ENCODE results near the gene LOXL4. TPM values are rescaled to one million over a fixed set of nuclear protein-coding genes. Genes with fewer than 3 reads are reported as not detected.

The LOXL4 gene
- total and polyA plus RNA-seq, 12 donors = 0.61 to 14.4 (median 3.4) TPM

DNA sequence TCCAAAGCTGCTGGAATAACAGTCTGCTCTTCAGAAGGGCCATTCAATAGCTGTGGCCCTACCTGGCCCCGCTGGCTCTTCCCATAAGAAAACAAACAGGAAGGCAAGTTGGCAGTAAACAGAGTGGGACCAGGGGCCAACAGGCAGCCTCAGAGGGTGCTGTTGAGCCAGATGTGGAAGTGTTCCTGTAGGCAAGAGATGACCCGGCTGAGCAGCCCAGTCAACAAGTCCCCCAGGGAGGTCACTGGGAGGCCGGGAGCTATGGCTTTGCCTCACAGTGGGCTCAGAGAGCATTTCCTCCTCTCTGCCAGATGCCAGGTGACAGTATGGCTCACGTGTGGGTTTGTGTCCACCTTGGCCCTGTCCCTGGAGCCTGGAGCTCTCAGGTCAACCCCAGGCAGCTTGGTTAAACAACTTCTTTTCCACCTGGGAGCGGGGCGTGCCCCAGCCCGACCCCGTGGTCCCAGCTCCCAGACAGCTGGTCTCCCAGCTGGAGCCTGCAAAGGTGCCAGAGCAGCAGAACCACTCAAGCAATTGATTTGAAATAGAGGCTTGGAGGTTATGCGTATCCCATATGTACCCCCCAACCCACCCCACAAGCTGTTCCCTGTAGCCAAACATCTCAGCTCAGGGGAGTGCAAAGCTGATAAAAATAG is 33.8 kb upstream of the LOXL4 start:
- Histone ChIP-seq H3K4me3 (no peak overlapping the region), H3K27me3 (no peaks in the 10 kb centered on the region), H3K27ac (peak overlapping the region in 1 of 5 donors; percentile 22), H3K36me3 (replicated peaks in 1 of 2) (no peaks in the 10 kb centered on the region), H3K4me1 (replicated peaks in 1 of 2) (no peaks in the 10 kb centered on the region), H3K9me3 (replicated peaks in 1 of 3) (no peaks in the 10 kb centered on the region)
- DNase-seq = no peak
- intact Hi-C loops (cut with DNase I) = loop anchor here in 1 of 2 donors (10.0 kb wide), 1 partner anchor 257 kb away; no protein-coding TSS in a partner anchor
- TF ChIP-seq, protein P1, sequence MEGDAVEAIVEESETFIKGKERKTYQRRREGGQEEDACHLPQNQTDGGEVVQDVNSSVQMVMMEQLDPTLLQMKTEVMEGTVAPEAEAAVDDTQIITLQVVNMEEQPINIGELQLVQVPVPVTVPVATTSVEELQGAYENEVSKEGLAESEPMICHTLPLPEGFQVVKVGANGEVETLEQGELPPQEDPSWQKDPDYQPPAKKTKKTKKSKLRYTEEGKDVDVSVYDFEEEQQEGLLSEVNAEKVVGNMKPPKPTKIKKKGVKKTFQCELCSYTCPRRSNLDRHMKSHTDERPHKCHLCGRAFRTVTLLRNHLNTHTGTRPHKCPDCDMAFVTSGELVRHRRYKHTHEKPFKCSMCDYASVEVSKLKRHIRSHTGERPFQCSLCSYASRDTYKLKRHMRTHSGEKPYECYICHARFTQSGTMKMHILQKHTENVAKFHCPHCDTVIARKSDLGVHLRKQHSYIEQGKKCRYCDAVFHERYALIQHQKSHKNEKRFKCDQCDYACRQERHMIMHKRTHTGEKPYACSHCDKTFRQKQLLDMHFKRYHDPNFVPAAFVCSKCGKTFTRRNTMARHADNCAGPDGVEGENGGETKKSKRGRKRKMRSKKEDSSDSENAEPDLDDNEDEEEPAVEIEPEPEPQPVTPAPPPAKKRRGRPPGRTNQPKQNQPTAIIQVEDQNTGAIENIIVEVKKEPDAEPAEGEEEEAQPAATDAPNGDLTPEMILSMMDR (IDR thresholded peaks at IDR 0.05) = no peak
- TF ChIP-seq POLR2A (IDR thresholded peaks at IDR 0.05) = no peak
- WGBS, 4 donors = 61 to 76% (median 69%) methylated on average over 3 to 9 of the region's 9 CpGs

DNA sequence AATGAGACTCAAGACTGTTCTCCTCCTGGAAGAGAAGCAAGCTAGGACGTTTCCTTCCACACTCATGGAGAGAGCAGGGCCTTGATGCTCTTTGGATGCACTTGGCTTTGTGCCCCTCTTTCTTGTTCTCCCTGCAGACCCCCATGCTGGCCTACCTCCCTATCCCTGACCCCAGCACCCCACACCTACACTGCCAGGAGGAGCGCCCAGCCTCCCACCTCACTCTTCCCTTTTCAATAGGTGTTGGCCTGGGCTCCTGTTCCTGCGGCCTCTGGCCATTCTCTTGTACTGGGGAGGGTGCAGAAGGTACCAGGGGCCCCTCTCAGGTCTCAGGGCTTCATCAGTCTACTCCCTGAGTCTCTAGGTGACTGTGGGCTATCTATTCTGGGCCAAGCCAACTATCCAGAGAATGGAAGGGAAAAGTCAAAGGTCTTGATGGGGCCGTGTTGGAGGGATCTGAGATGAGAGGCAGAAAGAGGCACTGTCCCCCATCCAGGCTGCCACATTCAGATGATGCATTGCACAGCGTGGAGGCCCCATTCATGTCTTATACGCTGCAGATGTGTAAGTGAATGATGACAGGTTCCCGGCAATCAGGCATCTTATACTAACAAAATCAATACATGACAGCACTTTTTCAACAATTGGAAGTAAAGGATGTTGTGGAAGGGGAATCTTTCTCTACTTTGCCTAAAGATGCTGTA is 32.7 kb upstream of the LOXL4 start:
- 80 to 90% (median 86%) methylated on average over 7 of the region's 7 CpGs for WGBS, 4 donors
- H3K9me3 ChIP-seq (replicated peaks in 1 of 3) = no peaks in the 10 kb centered on the region
- no peaks in the 10 kb centered on the region for H3K27me3 ChIP-seq
- TF ChIP-seq, protein P1 (IDR thresholded peaks at IDR 0.05) = no peak
- TF ChIP-seq POLR2A (IDR thresholded peaks at IDR 0.05) = no peak
- no peak overlapping the region for H3K4me3 ChIP-seq
- DNase-seq = no peak
- no peaks in the 10 kb centered on the region for H3K36me3 ChIP-seq (replicated peaks in 1 of 2)
- H3K27ac ChIP-seq = no peak overlapping the region
- no peaks in the 10 kb centered on the region for H3K4me1 ChIP-seq (replicated peaks in 1 of 2)
- intact Hi-C loops (cut with DNase I) = loop anchor here in 1 of 2 donors (10.0 kb wide), 1 partner anchor 256 kb away; no protein-coding TSS in a partner anchor

DNA sequence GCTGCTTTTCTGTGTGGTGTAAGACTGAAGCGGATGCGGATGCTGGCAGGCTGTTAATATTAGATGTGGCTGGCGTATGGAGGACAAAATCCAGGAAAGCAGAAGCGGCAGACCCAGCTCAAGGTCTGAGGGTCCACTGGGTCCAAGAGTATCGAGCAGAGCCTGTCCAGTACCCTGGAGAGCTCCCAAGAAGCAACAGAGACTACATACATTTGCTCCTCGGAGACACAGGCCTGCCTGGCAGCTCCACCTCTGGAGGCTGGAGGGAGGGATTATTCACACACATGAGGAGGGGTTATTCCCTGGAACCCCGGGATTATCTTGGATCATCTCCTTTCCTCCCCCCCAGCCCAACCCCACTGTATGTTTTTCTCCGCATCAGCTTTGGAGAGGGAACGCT is 31.3 kb upstream of the LOXL4 start:
- Histone ChIP-seq H3K27me3 (no peaks in the 10 kb centered on the region), H3K27ac (no peak overlapping the region), H3K4me3 (no peak overlapping the region), H3K36me3 (replicated peaks in 1 of 2) (no peaks in the 10 kb centered on the region), H3K9me3 (replicated peaks in 1 of 3) (no peaks in the 10 kb centered on the region), H3K4me1 (replicated peaks in 1 of 2) (no peaks in the 10 kb centered on the region)
- WGBS, 4 donors = 62 to 71% (median 63%) methylated on average over 9 of the region's 9 CpGs
- intact Hi-C loops (cut with DNase I) = no loop called here
- no peak for DNase-seq
- TF ChIP-seq, protein P1 (IDR thresholded peaks at IDR 0.05) = no peak
- no peak for TF ChIP-seq POLR2A (IDR thresholded peaks at IDR 0.05)

DNA sequence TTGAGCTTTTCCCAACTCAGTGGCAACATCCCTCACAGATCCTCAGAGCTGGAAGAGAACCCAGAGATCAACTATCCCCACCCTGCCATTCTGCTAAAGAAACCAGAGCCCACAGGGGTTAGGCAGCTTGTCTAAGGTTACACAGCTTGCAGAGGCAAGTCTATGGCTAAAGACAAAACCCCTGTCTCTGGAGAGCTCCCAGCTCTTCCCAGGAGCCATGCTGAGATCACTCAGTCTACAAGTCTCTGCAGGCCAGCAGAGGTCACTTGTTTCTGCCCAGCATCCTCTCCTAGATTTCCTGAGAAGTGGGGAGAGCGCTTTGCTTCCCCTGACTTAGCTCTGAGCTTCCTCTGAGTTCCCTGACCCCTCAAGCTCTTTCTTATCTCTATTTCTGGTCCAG is 28.5 kb upstream of the LOXL4 start:
- no peak overlapping the region for H3K27ac ChIP-seq
- H3K36me3 ChIP-seq (replicated peaks in 1 of 2) = no peaks in the 10 kb centered on the region
- H3K4me3 ChIP-seq = no peak overlapping the region
- no peak for TF ChIP-seq POLR2A (IDR thresholded peaks at IDR 0.05)
- TF ChIP-seq, protein P1 (IDR thresholded peaks at IDR 0.05) = no peak
- 73 to 94% (median 91%) methylated on average over 1 of the region's 1 CpG for WGBS, 4 donors
- no peaks in the 10 kb centered on the region for H3K27me3 ChIP-seq
- H3K9me3 ChIP-seq (replicated peaks in 1 of 3) = no peaks in the 10 kb centered on the region
- no peak for DNase-seq
- no peaks in the 10 kb centered on the region for H3K4me1 ChIP-seq (replicated peaks in 1 of 2)
- intact Hi-C loops (cut with DNase I) = no loop called here
